ENCODE data around the gene KLHL6.
"Not testable (repeated sequence)": the region's sequence is repeated elsewhere in the genome, so short reads cannot be mapped to it uniquely, and the experiment has no call there.

Gene KLHL6

DNA sequence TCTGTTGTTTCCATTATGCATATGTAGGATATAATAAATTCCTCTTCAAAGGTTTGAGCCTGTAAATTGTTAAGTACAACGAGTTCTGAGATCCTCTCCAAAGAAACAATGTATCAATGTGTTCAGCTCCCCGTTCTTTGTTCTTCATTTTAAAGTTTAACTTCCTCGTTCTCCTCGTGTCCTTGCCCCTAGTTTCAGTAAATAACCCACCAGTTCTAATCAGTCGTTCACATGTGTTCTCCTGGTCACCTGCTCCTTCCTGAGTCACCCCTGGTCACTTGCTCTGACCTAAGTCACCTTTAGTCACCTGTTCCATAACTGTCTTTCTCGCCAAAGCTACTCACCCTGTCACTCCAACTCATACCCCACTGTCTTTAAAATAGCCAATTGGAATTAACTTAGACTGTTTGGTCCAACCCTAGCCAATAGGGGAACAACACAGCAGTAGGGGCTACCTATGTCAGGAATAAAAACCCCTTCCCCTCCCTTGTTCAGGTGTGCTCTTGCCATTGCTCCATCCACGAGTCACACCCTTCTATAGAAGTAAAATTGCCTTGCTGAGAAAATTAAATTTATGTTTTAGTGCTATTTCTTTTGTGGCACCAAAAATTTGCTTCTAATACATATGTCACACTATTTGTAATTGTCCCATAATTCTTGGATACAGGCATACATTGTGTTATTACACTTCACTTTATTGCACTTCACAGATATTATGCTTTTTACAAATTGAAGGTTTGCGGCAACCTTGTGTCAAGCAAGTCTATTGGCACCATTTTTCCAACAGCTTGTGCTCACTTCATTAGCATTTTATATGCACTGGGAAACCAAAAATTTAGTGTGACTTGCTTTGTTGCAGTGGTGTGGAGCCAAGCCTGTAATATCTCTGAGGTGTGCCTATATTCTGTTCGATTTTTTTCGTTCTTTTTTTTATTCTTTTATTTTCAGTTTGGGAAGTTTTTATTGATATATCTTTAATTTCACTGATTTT is 111.8 kb downstream of the KLHL6 start:
- DNase-seq, result no peak

GRCh38 chr3:183442994-183443393 is 112.5 kb downstream of the KLHL6 start:
- no peak for DNase-seq

- not testable (repeated sequence) for DNase-seq
These were observed 115.0 kb downstream of the KLHL6 start for GRCh38 chr3:183440521-183440920.

- no peak for DNase-seq
These were observed 116.0 kb downstream of the KLHL6 start for GRCh38 chr3:183439515-183439914.

DNA sequence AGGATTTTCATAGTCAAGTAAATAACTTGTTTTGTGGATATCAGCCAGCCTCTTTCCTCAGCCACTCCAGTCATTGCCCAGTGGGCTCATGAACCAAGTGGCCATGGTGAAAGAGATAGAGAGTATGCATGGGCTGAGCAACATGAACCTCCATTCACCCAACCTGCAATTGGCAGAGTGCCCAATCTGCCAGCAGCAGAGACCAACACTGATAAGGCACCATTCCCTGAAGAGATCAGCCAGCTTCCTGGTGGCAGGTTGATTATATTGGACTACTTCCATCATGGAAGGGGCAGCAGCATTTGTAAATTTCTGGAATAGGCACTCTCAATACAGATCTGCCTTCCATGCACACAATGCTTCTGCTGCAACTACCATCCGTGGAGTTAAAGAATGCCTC is 116.8 kb downstream of the KLHL6 start:
- DNase-seq, result no peak

DNA sequence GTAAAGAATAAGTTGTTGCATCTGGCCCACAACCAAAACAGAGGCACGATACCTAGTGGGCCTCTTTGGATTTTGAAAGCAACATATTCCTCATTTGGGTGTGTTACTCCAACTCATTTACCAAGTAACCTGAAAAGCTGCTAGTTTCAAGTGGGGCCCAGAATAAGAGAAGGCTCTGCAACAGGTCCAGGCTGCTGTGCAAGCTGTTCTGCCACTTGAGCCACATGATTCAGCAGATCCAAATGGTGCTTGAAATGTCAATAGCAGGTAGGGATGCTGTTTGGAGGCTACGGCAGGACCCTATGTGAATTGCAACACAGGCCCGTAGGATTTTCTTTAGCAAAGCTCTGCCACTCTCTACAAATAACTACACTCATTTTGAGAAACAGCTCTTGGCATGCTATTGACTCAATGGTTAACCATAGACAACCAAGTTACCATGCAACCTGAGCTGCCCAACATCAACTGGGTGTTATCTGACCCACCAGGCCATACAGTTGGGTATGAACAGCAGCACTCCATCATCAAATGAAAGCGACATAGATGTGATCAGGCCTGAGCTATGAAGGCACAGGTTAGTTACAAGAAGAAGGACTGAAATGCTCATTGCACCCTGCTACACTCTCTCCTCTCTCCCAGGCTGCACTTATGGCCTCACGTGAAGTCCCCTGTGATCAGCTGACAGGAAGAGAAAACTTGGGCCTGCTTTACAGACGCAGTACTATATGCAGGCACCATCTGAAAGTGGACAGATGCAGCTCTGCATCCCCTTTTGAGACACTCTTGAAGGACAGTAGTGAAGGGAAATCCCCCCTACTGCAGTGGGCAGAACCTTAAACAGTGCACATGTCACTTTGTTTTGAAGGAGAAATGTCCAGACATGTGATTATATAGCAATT is 117.6 kb downstream of the KLHL6 start:
- DNase-seq, result no peak
